T-helper 2 cell treated with Interferon-gamma antibody and Interleukin-4, amounts not matched to agents 100 ng/mL and 5 ng/mL, for 36 hours (primary cell): ENCODE data around the gene SCARF2. TPM values are rescaled to one million over a fixed set of nuclear protein-coding genes. Genes with fewer than 3 reads are reported as not detected.
"Not testable (repeated sequence)": the region's sequence is repeated elsewhere in the genome, so short reads cannot be mapped to it uniquely, and the experiment has no call there.

ENCODE experiments used
- intact Hi-C: fragments of 100-400 bp; cut with micrococcal nuclease; formaldehyde crosslinking; loops from one replicate; pipeline ENCODE4 v1.15.1; 2023
- total RNA-seq: library from RNA; stranded (reverse); gene quantifications from 2 replicates; pipeline ENCODE4 v1.2.3, GENCODE V29; 2022

Gene SCARF2
- total RNA-seq, 1 donor from 2014 or later = 1.1 TPM

- intact Hi-C loops = not testable (repeated sequence)
Observed at GRCh38 chr22:20415241-20415640, 22.4 kb downstream of the SCARF2 start.

- intact Hi-C loops = no loop called here
Observed at GRCh38 chr22:20414450-20414849, 23.2 kb downstream of the SCARF2 start.

GRCh38 chr22:20414059-20414440, 23.6 kb downstream of the SCARF2 start:
- intact Hi-C loops = no loop called here

- intact Hi-C loops = no loop called here
Observed at GRCh38 chr22:20413217-20414058, 24.2 kb downstream of the SCARF2 start.

GRCh38 chr22:20412474-20413216, 25.0 kb downstream of the SCARF2 start:
- intact Hi-C loops = no loop called here

- intact Hi-C loops = not testable (repeated sequence)
Observed at GRCh38 chr22:20409385-20409784, 28.2 kb downstream of the SCARF2 start.

- intact Hi-C loops = no loop called here
Observed at GRCh38 chr22:20408891-20409290, 28.7 kb downstream of the SCARF2 start.

- intact Hi-C loops = no loop called here
Observed at GRCh38 chr22:20407829-20408228, 29.8 kb downstream of the SCARF2 start.

GRCh38 chr22:20406686-20407408, 30.8 kb downstream of the SCARF2 start:
- intact Hi-C loops = no loop called here

- intact Hi-C loops = no loop called here
Observed at GRCh38 chr22:20405931-20406685, 31.5 kb downstream of the SCARF2 start.

GRCh38 chr22:20405291-20405930, 32.2 kb downstream of the SCARF2 start:
- intact Hi-C loops = no loop called here

GRCh38 chr22:20404881-20405280, 32.7 kb downstream of the SCARF2 start:
- intact Hi-C loops = no loop called here

GRCh38 chr22:20403779-20404140, 33.9 kb downstream of the SCARF2 start:
- intact Hi-C loops = no loop called here

- intact Hi-C loops = no loop called here
Observed at GRCh38 chr22:20402960-20403778, 34.5 kb downstream of the SCARF2 start.

GRCh38 chr22:20401376-20402014, 36.1 kb downstream of the SCARF2 start:
- intact Hi-C loops = no loop called here

GRCh38 chr22:20400606-20401375, 36.8 kb downstream of the SCARF2 start:
- intact Hi-C loops = no loop called here

GRCh38 chr22:20399866-20400605, 37.6 kb downstream of the SCARF2 start:
- intact Hi-C loops = no loop called here

- intact Hi-C loops = no loop called here
Observed at GRCh38 chr22:20398420-20398819, 39.2 kb downstream of the SCARF2 start.
